AG04449 (cell line): ENCODE data around the gene RAB26.

Experiments
- CTCF ChIA-PET: fragments of 350-600 bp; formaldehyde crosslinking; extraction: SDS; loops from one replicate; lab custom pipeline; 2021; ENCODE audit warnings: antibody characterized with exemption; lab: Yijun Ruan, JAX
- POLR2A ChIA-PET: fragments of 400-600, 350-600 bp; formaldehyde crosslinking; extraction: SDS; loops from one replicate; lab custom pipeline; 2020; ENCODE audit warnings: antibody characterized with exemption, inconsistent platforms; lab: Yijun Ruan, JAX
- DNase-seq: peaks from one replicate; pipeline ENCODE4 v3.0.0-alpha.2; 2010; ENCODE audit warnings: low read depth, low spot score
- H3K4me3 ChIP-seq: 2 replicates; pipeline ENCODE4 v1.5.1; 2011; ENCODE audit warnings: low read depth, mild to moderate bottlenecking, control low read depth, low read length
- TF ChIP-seq, protein P1 (sequence below): IDR thresholded peaks from one replicate; pipeline ENCODE4 v1.5.1; 2011; ENCODE audit warnings: mild to moderate bottlenecking, moderate library complexity, low read length, control low read depth, inconsistent platforms; ENCODE audit not compliant: insufficient read depth; ENCODE audit errors: missing control alignments

Gene RAB26

DNA sequence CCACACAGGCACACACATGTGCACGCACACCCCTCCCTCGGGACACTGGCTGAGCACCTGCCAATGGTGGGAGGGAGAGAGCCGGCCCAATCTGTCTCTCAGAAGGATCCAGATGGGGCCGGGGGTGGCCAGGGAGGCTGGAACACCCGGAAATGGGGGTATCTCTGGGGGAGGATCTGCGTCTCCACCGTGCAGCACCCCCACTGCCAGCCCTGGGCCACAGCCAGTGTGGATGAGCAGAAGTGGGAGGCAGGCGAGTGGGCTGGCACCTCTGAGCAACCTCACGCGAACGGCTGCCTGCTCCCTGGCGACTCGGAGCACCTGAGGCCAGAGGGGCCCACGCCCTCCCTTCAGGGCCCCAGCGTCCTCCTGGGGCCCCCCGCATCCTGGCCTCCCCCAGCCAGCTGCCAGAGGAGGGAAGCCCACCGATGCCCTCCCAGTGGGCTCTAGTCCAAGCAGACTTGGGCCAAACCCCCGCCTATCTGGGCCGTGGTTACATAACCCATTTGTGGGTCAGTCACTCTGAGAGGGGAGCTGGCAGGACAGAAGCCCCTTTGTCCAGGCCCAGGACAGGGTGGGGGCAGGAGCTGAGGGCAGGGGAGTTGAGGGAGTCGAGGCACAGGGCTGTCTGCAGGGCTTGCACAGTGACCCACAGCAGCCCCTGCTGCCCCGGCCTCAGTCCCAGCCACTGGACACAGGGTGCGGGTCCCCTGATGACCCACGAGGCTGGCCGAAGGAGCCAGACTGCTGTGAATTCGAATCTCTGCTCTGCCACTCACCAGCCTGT is 42.4 kb downstream of the RAB26 start:
- CTCF ChIA-PET: no interaction called here

DNA sequence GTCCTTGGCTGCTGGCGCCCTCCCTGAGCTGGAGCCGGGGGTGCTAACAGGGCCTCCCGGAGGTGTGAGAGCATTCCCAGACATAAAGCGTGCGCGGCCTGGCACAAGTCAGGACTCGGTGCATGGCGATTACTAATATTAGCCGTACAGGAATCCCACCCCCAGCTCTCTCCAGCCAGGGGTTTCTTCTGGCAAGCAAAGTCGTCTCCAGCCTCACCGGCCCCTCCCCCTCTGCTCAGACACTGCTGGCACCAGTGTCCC is 43.0 kb downstream of the RAB26 start:
- H3K4me3 ChIP-seq: no peak overlapping the region
- DNase-seq: no peak
- CTCF ChIA-PET: no interaction called here
- POLR2A ChIA-PET: no interaction called here
- TF ChIP-seq, protein P1, sequence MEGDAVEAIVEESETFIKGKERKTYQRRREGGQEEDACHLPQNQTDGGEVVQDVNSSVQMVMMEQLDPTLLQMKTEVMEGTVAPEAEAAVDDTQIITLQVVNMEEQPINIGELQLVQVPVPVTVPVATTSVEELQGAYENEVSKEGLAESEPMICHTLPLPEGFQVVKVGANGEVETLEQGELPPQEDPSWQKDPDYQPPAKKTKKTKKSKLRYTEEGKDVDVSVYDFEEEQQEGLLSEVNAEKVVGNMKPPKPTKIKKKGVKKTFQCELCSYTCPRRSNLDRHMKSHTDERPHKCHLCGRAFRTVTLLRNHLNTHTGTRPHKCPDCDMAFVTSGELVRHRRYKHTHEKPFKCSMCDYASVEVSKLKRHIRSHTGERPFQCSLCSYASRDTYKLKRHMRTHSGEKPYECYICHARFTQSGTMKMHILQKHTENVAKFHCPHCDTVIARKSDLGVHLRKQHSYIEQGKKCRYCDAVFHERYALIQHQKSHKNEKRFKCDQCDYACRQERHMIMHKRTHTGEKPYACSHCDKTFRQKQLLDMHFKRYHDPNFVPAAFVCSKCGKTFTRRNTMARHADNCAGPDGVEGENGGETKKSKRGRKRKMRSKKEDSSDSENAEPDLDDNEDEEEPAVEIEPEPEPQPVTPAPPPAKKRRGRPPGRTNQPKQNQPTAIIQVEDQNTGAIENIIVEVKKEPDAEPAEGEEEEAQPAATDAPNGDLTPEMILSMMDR: no peak

More for the DNA sequence above, 42.4 kb downstream of the RAB26 start:
- DNase-seq: no peak
- H3K4me3 ChIP-seq: no peak overlapping the region
- POLR2A ChIA-PET: interaction anchor here (1.0 kb wide), 2 partner anchors 35 to 226 kb away, joined by 3 read pairs; partner anchors contain the start of genes RPS2 and TRAF7
- TF ChIP-seq, protein P1: no peak

DNA sequence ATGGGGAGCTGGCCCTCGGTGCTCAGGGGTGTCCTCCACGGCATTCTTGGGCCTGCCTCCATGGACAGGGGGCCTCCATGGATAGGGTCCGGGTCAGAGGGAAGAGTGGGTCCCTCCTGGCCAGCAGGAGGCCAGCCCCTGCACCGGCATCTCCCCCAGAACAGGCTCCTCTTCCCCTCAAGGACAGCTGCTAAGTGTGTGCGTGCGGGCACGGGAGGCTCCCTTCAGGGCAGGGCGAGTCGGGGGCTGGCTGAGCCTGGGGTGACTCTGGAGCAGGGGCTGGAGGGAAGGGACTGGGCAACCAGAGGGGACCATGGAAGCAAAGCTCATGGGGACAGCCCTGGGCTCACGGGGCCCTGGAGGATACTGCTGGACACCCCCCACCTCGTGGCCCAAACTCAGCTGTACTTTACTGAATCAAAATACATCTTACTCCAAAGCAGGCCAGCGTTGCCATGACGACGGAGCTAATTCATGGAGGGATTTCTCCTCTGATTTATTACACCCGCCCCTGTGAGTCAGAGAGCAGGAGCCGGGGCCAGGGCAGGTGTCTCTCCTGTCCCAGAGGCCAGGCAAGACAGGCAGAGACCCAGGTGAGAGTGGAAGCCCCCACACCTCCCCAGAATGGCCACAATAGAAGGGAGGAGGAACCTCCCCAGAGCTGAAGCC is 45.9 kb downstream of the RAB26 start:
- ChIA-PET POLR2A (interaction anchor here (0.6 to 1.9 kb wide), 2 partner anchors 11 to 39 kb away, joined by 3 to 11 read pairs; partner anchors contain the start of gene TRAF7), CTCF (interaction anchor here (1.6 to 2.1 kb wide), 4 partner anchors 9 to 57 kb away, joined by 3 to 10 read pairs (median 6); partner anchors contain the start of gene ECI1)
- no peak for DNase-seq
- H3K4me3 ChIP-seq: no peak overlapping the region
- TF ChIP-seq, protein P1: no peak

DNA sequence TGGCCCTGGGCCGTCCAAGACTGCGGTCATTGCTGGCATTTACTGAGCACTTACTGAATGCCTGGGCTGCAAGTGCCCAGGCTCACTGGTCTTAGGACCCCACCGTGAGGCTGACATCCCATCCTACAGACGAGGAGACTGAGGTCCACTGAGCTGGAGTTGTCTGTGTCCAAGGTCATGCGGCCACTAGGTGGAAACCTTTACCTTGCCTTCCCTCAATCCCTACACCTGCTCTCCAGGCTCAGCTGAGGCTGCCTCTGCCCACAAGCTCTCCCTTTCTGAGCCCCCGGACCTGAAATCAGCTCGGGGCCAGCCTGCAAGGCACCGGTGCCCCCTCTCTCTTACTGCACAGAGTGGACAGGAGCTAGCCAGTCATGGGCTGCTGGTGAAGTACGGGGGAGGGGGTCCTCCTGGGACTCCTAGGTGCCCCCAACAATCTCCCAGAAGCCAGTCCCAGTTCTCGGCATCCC is 46.5 kb downstream of the RAB26 start:
- no peak overlapping the region for H3K4me3 ChIP-seq
- CTCF ChIA-PET: interaction anchor here (1.6 to 2.1 kb wide), 4 partner anchors 9 to 57 kb away, joined by 3 to 10 read pairs (median 6); partner anchors contain the start of gene ECI1
- POLR2A ChIA-PET: interaction anchor here (0.6 to 1.9 kb wide), 2 partner anchors 11 to 40 kb away, joined by 3 to 11 read pairs; partner anchors contain the start of gene TRAF7
- TF ChIP-seq, protein P1: peak; percentile 28
- DNase-seq: no peak

- TF ChIP-seq, protein P1: no peak
- DNase-seq: no peak
- ChIA-PET CTCF (interaction anchor here (1.6 to 2.1 kb wide), 4 partner anchors 8 to 56 kb away, joined by 3 to 10 read pairs (median 6); partner anchors contain the start of gene ECI1), POLR2A (interaction anchor here (1.3 to 1.9 kb wide), 2 partner anchors 40 to 41 kb away, joined by 5 to 11 read pairs; partner anchors contain the start of gene TRAF7)
- no peak overlapping the region for H3K4me3 ChIP-seq
Observed at GRCh38 chr16:2195322-2196161, 47.1 kb downstream of the RAB26 start.
